Large intestine (tissue), 3 donors: ENCODE results near the gene DEFB123. TPM values are rescaled to one million over a fixed set of nuclear protein-coding genes. Genes with fewer than 3 reads are reported as not detected.

Experiments used
- DNase-seq, 2 donors: peaks; one replicate each; pipeline versions ENCODE4 v3.0.0 to v3.0.0-alpha.2; 2013
- H3K27ac ChIP-seq: one replicate; pipeline ENCODE4 v1.5.1; 2013; ENCODE audit warnings: low read length
- H3K27me3 ChIP-seq: 2 replicates; pipeline ENCODE4 v1.6.1; 2013; ENCODE audit warnings: low read length; ENCODE audit not compliant: control insufficient read depth, insufficient read depth
- H3K36me3 ChIP-seq: 2 replicates; pipeline ENCODE4 v1.6.1; 2013; ENCODE audit warnings: low read length; ENCODE audit not compliant: control insufficient read depth, insufficient read depth
- H3K4me1 ChIP-seq: one replicate; pipeline ENCODE4 v1.6.1; 2013; ENCODE audit warnings: low read length; ENCODE audit not compliant: control insufficient read depth, insufficient read depth
- H3K4me3 ChIP-seq: one replicate; pipeline ENCODE4 v1.5.1; 2013; ENCODE audit warnings: low read length
- H3K9me3 ChIP-seq: one replicate; pipeline ENCODE4 v1.6.1; 2013; ENCODE audit warnings: mild to moderate bottlenecking, low read depth, low read length, moderate library complexity; ENCODE audit not compliant: control insufficient read depth
- WGBS: methylation state at CpG from one replicate; pipeline ENCODE4 v1.1.5; 2013; ENCODE audit warnings: low lambda C conversion rate; ENCODE audit not compliant: insufficient coverage; 5-methylcytosine and 5-hydroxymethylcytosine counted together
- polyA plus RNA-seq: library from polyadenylated mRNA; unstranded; fragments of 120-200 nt; gene quantifications from one replicate; pipeline ENCODE4 v1.2.1, GENCODE V29; 2013

Gene DEFB123
- polyA plus RNA-seq, 1 donor = not detected

DNA sequence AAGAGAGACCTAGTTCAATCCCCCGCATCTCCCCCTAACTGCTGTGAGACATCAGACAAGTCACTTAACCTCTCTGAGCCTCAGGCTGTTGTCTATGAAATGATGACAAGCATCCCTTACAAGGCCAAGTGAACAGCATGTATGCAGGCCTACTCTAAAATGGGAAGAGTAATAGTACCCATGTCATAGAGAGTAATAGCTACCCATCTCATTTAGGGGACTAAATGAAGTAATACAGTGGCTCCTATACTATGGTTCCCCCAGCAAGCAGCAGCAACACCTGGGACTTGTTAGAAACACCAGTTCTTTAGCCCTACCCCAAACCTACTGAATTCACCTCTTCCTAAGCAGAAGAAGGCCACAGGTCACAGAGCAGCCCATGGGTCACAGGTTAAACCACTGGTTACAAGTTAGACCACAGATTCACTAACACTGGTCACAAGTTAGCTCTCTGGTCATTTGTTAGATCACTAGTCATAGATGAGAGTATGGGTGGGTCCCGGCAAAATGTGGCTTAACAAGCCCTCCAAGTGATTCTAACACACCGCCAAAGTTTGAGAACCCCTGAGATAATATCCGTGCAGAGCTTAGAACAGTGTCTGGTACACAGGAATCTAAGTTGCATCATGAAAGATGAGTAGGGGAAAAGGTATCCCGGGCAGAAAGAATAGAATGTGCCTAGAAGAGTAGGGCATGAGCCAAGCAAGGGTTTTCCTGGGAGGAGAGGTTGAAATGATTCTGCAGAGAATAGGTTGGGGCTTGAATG lies 33.1 kb downstream of the DEFB123 start:
- Histone ChIP-seq H3K4me1 (no peaks in the 10 kb centered on the region), H3K27me3 (peaks cover 28% of the 10 kb centered on the region), H3K9me3 (peaks cover 5% of the 10 kb centered on the region), H3K4me3 (no peak overlapping the region), H3K27ac (no peak overlapping the region), H3K36me3 (no peaks in the 10 kb centered on the region)
- WGBS = 100% methylated on average over 2 of the region's 5 CpGs
- no peak for DNase-seq

DNA sequence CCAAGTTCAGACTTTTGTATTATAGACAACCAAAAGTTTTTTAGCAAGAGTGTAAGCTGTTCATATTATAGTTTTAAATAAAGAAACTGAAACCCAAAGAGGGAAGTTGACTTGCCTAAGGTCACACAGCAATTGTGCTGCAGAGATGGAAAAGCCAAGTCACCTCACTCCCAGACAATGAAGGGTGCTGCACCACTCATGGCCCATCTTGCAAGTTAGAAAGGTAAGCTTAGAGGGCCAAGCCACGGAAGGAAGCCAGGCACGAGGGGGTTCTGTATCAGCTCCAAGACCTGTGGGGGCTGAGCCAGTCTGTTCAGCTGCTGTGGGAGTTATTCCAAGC lies 33.6 kb downstream of the DEFB123 start:
- DNase-seq = no peak
- Histone ChIP-seq H3K27ac (no peak overlapping the region), H3K4me3 (no peak overlapping the region)

DNA sequence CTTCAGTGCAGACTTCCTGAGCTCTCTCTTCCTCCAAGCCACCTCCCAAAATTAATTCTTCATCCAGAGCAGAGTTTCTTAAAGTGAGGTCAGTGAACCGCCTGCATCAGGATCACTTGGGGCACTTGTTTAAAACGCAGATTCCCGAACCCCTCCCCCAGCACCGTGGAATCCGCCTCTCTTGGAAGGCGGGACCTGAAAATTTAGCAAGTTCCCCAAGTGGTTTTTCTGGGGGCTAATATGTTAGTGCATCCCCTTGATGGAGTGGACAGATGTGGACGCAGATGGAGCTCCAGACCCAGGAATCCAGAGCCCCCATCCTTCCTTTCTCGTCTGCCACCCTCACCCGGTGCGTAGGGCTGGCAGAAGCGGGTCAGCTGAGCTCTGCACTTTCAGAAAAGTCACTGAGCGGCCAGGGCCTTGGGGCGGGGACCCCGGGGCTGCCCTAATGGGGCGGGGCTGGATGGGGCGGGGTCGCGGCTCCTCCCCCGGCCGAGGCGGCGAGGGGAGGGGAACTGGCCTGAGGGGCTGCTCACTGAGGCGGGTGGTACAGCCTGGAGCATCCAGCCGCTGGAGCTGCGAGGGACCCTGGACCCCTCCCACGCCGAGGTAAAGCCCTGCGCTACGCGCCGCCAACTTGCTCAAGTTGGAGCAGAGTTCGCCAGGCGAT lies 34.5 kb downstream of the DEFB123 start, which contains the start of the genes DEFB124 and REM1:
Gene DEFB124, minus strand, starts transcription at position 370 of the 670 bp plus-strand sequence. CDS start 2,114 bp downstream, outside the sequence.
Gene REM1, plus strand, starts transcription at position 531 of the 670 bp plus-strand sequence. CDS start 1,158 bp downstream, outside the sequence.
- H3K4me3 ChIP-seq = peak within 1 kb of the TSS; percentile 42
- DNase-seq = no peak

More for the DNA sequence above, 33.6 kb downstream of the DEFB123 start:
- no CpG with 5 or more reads among the region's 2 CpGs for WGBS
- H3K4me1 ChIP-seq = no peaks in the 10 kb centered on the region
- peaks cover 28% of the 10 kb centered on the region for H3K27me3 ChIP-seq
- H3K9me3 ChIP-seq = peaks cover 5% of the 10 kb centered on the region
- no peaks in the 10 kb centered on the region for H3K36me3 ChIP-seq

GRCh38 chr20:31475472-31476293 lies 35.3 kb downstream of the DEFB123 start:
- Histone ChIP-seq H3K27ac (no peak overlapping the region), H3K36me3 (no peaks in the 10 kb centered on the region), H3K4me1 (no peaks in the 10 kb centered on the region), H3K4me3 (peak overlapping the region; percentile 42), H3K27me3 (peaks cover 28% of the 10 kb centered on the region), H3K9me3 (peaks cover 5% of the 10 kb centered on the region)
- DNase-seq = no peak
- no CpG with 5 or more reads among the region's 29 CpGs for WGBS

More for the DNA sequence above, 34.5 kb downstream of the DEFB123 start, which contains the start of the genes DEFB124 and REM1:
- no peaks in the 10 kb centered on the region for H3K4me1 ChIP-seq
- H3K27ac ChIP-seq = no peak within 1 kb of the TSS
- H3K27me3 ChIP-seq = peaks cover 28% of the 10 kb centered on the region
- H3K9me3 ChIP-seq = peaks cover 5% of the 10 kb centered on the region
- H3K36me3 ChIP-seq = no peaks in the 10 kb centered on the region
- no CpG with 5 or more reads among the region's 33 CpGs for WGBS

DNA sequence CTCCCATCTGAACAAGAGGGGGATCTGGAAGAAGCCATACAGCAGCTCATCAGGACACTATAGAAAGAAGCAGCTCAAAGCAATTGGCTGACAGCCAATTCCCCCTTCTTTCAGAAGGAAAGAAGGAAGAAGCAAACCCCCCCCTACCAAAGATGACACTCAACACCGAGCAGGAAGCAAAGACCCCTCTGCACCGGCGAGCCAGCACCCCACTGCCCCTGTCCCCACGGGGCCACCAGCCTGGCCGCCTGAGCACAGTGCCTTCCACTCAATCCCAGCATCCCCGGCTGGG lies 35.8 kb downstream of the DEFB123 start:
- Histone ChIP-seq H3K27me3 (peaks cover 28% of the 10 kb centered on the region), H3K4me1 (no peaks in the 10 kb centered on the region), H3K27ac (no peak overlapping the region), H3K4me3 (no peak overlapping the region), H3K36me3 (no peaks in the 10 kb centered on the region), H3K9me3 (peaks cover 5% of the 10 kb centered on the region)
- WGBS = no CpG with 5 or more reads among the region's 6 CpGs
- DNase-seq = no peak

DNA sequence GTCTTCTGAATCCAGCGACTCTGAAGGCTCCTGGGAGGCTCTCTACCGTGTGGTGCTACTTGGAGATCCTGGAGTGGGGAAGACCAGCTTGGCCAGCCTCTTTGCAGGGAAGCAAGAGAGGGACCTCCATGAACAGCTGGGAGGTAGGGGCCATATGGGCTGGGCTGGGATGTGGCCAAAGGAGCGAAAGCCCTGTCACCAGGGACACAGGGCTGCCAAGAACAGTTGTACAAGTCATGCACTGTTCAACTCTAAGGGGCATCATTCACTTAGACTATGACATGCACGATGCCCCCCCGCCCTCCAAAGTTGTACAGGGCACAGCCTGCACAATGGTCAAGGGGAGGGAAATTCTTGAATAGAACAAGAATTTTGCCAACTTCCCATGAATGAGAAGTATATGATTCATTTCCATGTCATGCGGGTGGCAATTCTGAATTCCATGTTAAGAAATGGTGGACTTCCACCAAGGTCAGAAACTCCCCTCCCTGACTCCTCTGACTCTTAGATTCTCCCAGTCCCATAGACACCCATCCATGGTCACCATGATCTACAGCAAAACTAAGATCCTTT lies 36.3 kb downstream of the DEFB123 start:
- H3K27ac ChIP-seq = no peak overlapping the region
- peaks cover 5% of the 10 kb centered on the region for H3K9me3 ChIP-seq
- H3K4me1 ChIP-seq = no peaks in the 10 kb centered on the region
- H3K4me3 ChIP-seq = no peak overlapping the region
- no CpG with 5 or more reads among the region's 6 CpGs for WGBS
- DNase-seq = no peak
- peaks cover 28% of the 10 kb centered on the region for H3K27me3 ChIP-seq
- no peaks in the 10 kb centered on the region for H3K36me3 ChIP-seq

DNA sequence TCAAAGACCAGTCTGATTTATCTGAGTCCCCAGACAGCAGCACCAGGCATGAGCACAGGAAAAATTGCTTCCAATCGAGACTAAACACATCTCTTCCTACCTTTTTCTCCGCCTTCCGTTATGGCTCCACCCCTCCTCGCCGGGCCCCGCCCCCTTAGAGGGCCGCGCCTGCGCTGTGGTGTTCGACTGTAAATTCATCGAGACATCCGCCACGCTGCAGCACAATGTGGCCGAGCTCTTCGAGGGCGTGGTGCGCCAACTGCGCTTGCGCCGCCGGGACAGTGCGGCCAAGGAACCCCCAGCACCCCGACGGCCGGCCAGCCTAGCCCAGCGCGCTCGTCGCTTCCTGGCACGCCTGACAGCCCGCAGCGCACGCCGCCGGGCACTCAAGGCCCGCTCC lies 43.6 kb downstream of the DEFB123 start:
- WGBS = no CpG with 5 or more reads among the region's 36 CpGs
- no peak for DNase-seq
- Histone ChIP-seq H3K4me1 (no peaks in the 10 kb centered on the region), H3K27me3 (peaks cover 31% of the 10 kb centered on the region), H3K4me3 (no peak overlapping the region), H3K36me3 (no peaks in the 10 kb centered on the region), H3K27ac (no peak overlapping the region), H3K9me3 (peaks cover 6% of the 10 kb centered on the region)

DNA sequence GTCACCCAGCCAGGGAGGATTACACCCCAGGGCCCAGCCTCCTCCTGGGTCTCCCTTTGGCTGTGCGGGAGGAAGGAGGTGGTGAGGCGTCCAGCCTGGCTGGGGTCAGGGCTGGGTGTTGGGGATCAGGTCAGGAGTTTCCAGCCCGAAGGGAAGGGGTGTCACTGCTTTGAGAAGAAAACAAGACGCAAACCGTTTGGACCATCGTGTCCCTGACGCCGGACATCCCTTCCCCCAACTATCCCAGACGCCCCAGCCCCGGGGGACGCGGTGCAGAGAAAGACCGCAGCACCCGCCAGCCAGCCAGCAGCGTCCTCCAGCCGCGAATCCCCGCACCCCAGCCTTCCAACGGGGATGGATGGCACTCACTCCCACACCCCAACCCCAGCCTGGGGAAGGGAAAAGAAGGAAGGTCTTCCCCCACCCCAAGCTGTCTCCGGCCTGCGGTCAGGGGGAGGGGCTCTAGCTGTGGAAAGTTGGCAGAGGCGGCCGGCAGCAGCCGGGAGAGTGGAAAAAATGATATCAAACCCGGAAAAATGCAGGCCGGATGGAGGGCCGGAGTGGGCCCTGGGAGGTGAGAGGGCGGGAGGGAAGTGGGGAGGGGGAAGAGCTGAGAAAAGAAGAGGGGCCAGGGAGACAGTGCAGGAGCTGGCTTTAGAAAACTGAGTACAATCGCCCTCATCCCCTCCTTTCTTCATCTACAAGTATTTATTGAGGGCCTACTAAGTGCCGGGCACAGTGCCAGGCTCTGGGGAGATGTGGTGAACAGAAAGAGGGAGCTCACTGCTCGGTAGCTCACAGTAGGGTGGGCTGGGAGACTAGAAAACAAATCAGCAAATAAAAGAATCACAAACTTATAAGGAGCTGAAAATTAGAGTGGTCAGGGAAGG lies 45.3 kb downstream of the DEFB123 start:
- Histone ChIP-seq H3K27me3 (peaks cover 31% of the 10 kb centered on the region), H3K4me1 (no peaks in the 10 kb centered on the region), H3K9me3 (peaks cover 6% of the 10 kb centered on the region), H3K4me3 (no peak overlapping the region), H3K27ac (peak overlapping the region; percentile 74), H3K36me3 (no peaks in the 10 kb centered on the region)
- peak; percentile 60 to 73 for DNase-seq
- WGBS = no CpG with 5 or more reads among the region's 31 CpGs

DNA sequence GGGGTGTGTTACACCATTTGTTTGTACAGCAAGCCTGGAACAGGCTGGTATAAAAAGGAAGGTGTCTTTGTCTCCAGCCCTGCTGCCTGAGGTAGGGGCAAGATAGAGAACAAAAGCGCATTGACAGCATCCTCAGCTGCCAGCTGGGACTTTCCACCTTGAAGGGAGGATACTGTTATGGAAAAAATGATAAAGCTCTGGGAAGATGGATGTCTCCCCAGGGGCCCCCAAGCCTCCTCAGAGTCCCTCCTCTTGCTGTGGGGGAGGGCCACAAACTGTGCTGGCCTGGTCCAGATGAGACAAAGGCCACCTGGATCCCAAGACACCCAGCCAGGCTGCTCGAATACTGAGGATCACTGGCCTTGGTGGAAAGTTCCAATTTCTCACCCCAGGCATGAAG lies 47.7 kb downstream of the DEFB123 start:
- DNase-seq = no peak
- no peaks in the 10 kb centered on the region for H3K4me1 ChIP-seq
- H3K4me3 ChIP-seq = no peak overlapping the region
- H3K36me3 ChIP-seq = no peaks in the 10 kb centered on the region
- no peak overlapping the region for H3K27ac ChIP-seq
- H3K27me3 ChIP-seq = peaks cover 31% of the 10 kb centered on the region
- peaks cover 6% of the 10 kb centered on the region for H3K9me3 ChIP-seq
- WGBS = no CpG with 5 or more reads among the region's 2 CpGs
